GM19025 (cell line): Measurements from ENCODE around the gene KCNJ5.

Experiments
- ATAC-seq: cut with Tn5 transposase; IDR thresholded peaks from one replicate; pipeline ENCODE4 v1.9.1; 2021; ENCODE audit warnings: mild to moderate bottlenecking, low read depth, moderate library complexity; ENCODE audit not compliant: unreplicated experiment

The KCNJ5 gene

GRCh38 chr11:128927683-128928336 is 36.7 kb downstream of the KCNJ5 start:
- ATAC-seq = no peak

GRCh38 chr11:128928400-128928799 is 37.2 kb downstream of the KCNJ5 start:
- ATAC-seq = peak; percentile 100

GRCh38 chr11:128929468-128929867 is 38.3 kb downstream of the KCNJ5 start:
- no peak for ATAC-seq

- no peak for ATAC-seq
These were observed 38.8 kb downstream of the KCNJ5 start for GRCh38 chr11:128929991-128930390.

GRCh38 chr11:128931066-128931465 is 39.9 kb downstream of the KCNJ5 start:
- ATAC-seq = no peak

GRCh38 chr11:128931668-128932067 is 40.5 kb downstream of the KCNJ5 start:
- ATAC-seq = no peak

- no peak for ATAC-seq
These were observed 42.5 kb downstream of the KCNJ5 start for GRCh38 chr11:128933481-128934178.

- no peak for ATAC-seq
These were observed 43.2 kb downstream of the KCNJ5 start for GRCh38 chr11:128934351-128934750.

- no peak for ATAC-seq
These were observed 43.8 kb downstream of the KCNJ5 start for GRCh38 chr11:128934926-128935325.

- ATAC-seq = no peak
These were observed 45.6 kb downstream of the KCNJ5 start for GRCh38 chr11:128936606-128937251.

GRCh38 chr11:128937480-128937879 is 46.3 kb downstream of the KCNJ5 start:
- no peak for ATAC-seq

- no peak for ATAC-seq
These were observed 47.2 kb downstream of the KCNJ5 start for GRCh38 chr11:128938156-128938885.

GRCh38 chr11:128939591-128939990 is 48.4 kb downstream of the KCNJ5 start:
- ATAC-seq = no peak

- ATAC-seq = no peak
These were observed 49.0 kb downstream of the KCNJ5 start for GRCh38 chr11:128940156-128940555.

- no peak for ATAC-seq
These were observed 49.4 kb downstream of the KCNJ5 start for GRCh38 chr11:128940603-128941002.

- ATAC-seq = no peak
These were observed 50.0 kb downstream of the KCNJ5 start for GRCh38 chr11:128941110-128941509.

- ATAC-seq = no peak
These were observed 50.6 kb downstream of the KCNJ5 start for GRCh38 chr11:128941573-128942271.

GRCh38 chr11:128942272-128942612 is 51.1 kb downstream of the KCNJ5 start:
- ATAC-seq = no peak

- no peak for ATAC-seq
These were observed 51.8 kb downstream of the KCNJ5 start, which contains the start of gene TP53AIP1 for GRCh38 chr11:128942817-128943427. Gene TP53AIP1, minus strand, starts transcription at chr11:128942871. Its CDS starts 5,053 bp downstream, at chr11:128937818.

- ATAC-seq = no peak
These were observed 52.3 kb downstream of the KCNJ5 start for GRCh38 chr11:128943428-128943976.
